ENCODE data around the gene DICER1. TPM values are rescaled to one million over a fixed set of nuclear protein-coding genes. Genes with fewer than 3 reads are reported as not detected.

The DICER1 gene
- total RNA-seq, 1 experiment from 2014 or later = 62.0 TPM

- Mint-ChIP-seq H3K27ac (no peak overlapping the region), H3K4me1 (peaks cover 8% of the 10 kb centered on the region), H3K9me3 (peaks cover 17% of the 10 kb centered on the region), H3K4me3 (no peak overlapping the region), H3K36me3 (peaks cover 13% of the 10 kb centered on the region), H3K27me3 (ENCODE audit: low read depth) (no peaks in the 10 kb centered on the region)
- ATAC-seq = no peak; the same call in 1 of the 2 replicates
- DNase-seq (ENCODE audit: low spot score) = no peak
- POLR2A ChIA-PET = no interaction called here
- CTCF ChIA-PET = interaction anchor here (1.6 kb wide), 1 partner anchor 158 kb away, joined by 4 read pairs; no protein-coding TSS in a partner anchor
- TF ChIP-seq NR2C2 (CRISPR knock-in tag; IDR thresholded peaks at IDR 0.05) (no peak), AFF4 (CRISPR knock-in tag; IDR thresholded peaks at IDR 0.05; ENCODE audit: borderline replicate concordance) (no peak), JUN (CRISPR knock-in tag; IDR thresholded peaks at IDR 0.05) (no peak), ETV6 (CRISPR knock-in tag; IDR thresholded peaks at IDR 0.05) (no peak), ATF2 (CRISPR knock-in tag; IDR thresholded peaks at IDR 0.05; ENCODE audit: borderline replicate concordance, low read depth) (no peak), NR1H2 (CRISPR knock-in tag; IDR thresholded peaks at IDR 0.05) (no peak), ZNF423 (CRISPR knock-in tag; IDR thresholded peaks at IDR 0.05) (no peak), GTF2I (CRISPR knock-in tag; conservative IDR thresholded peaks at IDR 0.05) (no peak), FOXP4 (CRISPR knock-in tag; IDR thresholded peaks at IDR 0.05) (no peak), ZSCAN18 (CRISPR knock-in tag; IDR thresholded peaks at IDR 0.05) (no peak), ARID4B (CRISPR knock-in tag; IDR thresholded peaks at IDR 0.05; ENCODE audit: borderline replicate concordance) (no peak), RELA (CRISPR knock-in tag; IDR thresholded peaks at IDR 0.05; ENCODE audit: borderline replicate concordance) (no peak), GRHL2 (CRISPR knock-in tag; IDR thresholded peaks at IDR 0.05; ENCODE audit: insufficient replicate concordance, severe bottlenecking) (no peak), IRF2 (CRISPR knock-in tag; IDR thresholded peaks at IDR 0.05; ENCODE audit: borderline replicate concordance, low read depth) (no peak), HMGA2 (CRISPR knock-in tag; IDR thresholded peaks at IDR 0.05) (no peak), NFE2L1 (CRISPR knock-in tag; IDR thresholded peaks at IDR 0.05) (no peak), TP53 (CRISPR knock-in tag; IDR thresholded peaks at IDR 0.05) (no peak), ZNF512 (CRISPR knock-in tag; IDR thresholded peaks at IDR 0.05; ENCODE audit: borderline replicate concordance) (no peak)
These were observed 33.1 kb upstream of the DICER1 start for GRCh38 chr14:95190346-95190840.
